NCI-H187 treated with DMSO at 0.1 percent for 48 hours (cell line): ENCODE data around the gene USH1C.

Experiments used
- DNase-seq: peaks from one replicate; lab custom pipeline; 2025; lab: John Stamatoyannopoulos, UW

USH1C gene

DNA sequence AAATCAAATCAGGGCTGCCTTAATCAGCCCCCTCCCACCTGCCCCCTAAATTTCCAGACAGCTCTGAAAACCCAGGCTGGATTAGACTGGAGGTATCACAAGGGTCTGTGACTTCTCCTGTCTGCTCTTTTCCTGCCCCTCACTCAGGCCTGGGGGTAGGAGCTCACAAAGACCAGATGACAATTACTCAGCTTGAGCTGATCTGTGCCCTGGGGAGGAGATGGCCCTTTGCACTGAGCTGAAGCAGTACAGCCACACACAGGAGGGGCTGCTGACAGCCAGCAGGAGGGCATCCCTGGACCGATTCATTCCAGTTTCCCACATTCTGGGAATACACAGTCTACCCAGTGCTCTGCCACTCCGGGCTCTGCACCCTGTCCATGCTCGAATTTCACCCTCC, 71.7 kb downstream of the USH1C start:
- DNase-seq, result no peak

DNA sequence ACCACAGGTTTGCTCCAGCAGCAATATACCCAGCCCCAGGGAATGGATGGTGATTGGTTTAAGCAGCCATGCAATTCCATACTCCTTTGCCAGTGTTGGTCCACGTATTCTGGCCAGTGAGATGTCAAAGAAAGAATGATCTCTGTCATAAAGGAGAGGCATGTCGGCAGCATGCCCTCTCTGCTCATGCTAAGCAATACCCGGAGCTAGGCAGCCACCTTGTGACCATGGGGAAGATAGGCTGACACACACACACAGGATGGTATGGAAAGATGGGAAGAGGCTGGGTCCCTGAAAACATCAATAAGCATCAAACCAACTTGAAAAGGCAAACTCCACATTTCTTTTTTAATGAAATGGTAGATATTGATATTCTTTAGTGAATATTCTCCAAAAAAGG, 72.7 kb downstream of the USH1C start:
- no peak for DNase-seq

DNA sequence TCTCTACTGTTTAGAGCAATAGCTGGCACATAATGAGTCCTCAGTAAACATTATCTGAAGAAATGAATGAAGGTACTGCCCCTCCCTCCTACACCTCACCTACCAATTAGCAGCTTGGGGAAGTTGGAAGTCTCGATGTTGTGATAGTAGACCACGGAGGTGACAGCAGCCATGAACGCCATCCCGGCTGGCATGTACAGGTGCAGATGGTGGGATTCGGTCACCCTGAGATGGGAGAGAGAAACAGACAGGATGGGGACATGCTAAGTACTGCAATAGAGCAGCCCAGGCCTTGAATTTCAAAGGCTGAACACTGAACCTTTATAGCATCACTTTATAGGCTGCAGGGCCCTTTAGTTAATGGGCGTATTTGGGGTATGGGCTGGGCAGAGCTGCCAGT, 74.2 kb downstream of the USH1C start:
- DNase-seq, result no peak

DNA sequence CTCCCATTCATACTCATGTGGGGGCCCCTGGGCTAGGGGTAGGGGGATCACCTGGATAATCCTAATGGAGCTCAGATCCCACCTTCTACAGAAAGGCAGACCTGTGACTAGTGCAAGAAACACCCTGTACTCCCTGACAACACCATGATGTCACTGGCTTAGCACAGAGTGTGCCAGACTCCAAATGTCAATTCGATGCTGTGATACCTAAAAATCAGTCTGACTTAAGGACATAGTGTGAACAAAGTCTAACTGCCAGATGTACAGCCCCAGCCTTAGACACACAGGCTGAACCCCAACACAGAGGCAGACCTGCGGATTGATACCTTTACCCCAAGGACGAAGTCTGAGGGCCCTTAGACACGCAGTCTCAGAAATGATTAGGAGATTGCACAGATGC, 76.1 kb downstream of the USH1C start:
- no peak for DNase-seq

DNA sequence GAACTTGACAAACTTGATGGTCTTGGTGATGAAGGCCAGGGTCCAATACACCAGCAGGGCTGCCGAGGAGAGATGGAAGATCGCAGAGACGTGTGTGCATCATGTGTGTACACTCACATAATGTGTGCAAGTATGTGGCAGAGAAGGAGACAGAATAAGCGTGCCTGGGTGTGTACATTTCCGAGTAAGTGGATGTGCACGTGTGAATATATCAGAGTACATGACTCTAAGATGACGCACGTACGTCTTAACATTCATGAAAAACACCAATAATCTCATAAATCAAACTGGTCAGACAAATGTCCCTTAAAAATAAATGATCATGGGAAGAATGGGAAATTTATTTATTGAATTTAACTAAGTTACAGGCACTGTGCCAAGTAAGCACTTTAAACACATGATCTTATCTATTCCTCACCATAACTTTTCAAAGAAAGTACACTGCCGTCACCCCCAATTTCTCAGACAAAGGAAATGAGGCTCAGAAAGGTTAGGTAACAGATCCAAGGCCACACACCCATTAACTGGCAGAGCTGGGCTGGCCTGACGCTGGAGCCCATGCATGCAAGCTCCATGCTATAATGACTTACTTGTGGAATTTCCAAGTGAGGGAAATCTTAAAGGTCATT, 80.6 kb downstream of the USH1C start:
- no peak for DNase-seq

DNA sequence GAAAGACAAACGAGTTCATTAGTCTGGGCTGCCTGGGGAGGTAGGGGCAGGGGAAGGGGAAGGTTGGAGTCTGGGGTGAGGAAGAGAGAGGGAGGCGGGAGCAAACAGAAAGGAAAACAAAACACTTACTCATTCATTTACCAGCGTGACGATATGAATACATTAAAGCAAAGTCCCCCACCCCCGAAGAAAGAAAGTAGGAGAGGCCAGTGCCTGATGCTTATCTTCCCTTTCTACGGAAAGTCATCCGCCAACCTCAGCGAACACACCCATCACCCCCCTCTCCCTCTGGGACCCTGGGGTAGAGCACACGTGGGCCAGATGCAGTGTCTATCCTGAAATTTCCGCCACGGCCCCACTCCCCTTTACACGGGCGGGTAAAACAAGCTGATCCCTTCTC, 81.3 kb downstream of the USH1C start:
- DNase-seq, result no peak

DNA sequence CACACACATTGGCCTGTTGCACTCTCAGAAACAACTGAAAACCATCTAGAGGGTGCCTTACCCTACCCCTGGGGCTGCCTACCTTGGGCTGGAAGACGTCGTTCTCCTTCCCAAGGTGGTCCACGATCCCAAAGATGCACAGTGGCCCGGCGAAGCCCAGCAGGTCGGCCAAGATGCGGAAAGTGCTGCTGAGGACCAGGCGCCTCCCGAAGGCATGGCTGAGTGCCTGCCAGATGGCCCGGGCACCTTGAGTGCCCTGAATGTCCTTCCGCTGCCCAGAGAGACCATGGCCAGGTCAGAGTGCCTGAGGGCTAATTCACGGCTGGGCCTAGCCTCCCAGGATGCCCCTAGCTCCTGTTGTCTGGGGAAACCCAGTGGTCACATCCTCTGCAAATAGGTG, 83.8 kb downstream of the USH1C start:
- no peak for DNase-seq

DNA sequence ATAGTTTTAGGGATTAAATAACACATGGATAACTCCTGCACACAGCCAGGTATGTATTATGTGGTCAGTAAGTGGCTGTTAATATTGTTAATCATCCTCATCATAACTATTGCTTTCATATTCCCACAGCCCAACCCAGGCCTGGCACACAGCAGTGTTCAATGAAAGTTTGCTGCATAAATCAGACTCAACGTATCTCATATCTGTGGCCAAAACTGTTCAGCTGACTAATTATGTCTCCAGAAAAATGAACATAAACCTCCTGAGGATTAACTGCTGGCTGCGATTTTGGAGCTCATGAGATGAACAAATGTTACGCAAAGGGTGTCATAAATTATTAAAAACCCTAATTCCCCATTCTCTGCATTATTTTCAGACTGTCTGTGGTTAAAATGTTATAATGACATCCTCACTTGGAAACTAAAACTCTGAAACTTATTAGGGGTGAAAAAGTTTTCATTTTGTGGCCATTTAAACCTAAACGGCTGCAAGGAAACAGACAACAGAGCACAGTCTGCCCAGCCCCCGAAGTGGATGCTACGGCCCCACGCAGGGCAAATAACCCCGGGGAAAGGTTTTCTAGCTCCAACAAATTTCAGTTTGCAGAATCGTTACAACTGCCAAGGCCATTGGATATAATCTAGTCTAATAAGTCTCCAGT, 84.8 kb downstream of the USH1C start:
- DNase-seq, result no peak

DNA sequence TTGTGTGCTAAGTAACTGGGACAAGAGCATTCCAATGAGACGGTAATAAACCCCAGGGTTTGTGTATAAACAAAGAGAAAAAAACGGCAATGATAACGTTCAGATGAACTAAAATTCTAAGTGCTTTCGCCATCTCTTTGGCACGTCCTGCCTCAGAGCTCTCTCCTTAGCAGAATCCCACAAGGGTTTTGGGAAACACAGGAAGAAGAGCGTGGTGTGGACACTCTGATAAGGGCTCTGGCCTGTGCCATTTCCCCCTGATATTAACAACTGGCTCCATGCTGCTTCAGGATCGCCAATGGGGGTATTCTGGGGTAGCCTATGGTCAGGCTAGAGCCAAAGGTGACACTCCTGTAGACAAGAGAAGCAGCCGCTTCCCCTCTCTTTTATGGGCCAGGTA, 85.9 kb downstream of the USH1C start:
- no peak for DNase-seq

DNA sequence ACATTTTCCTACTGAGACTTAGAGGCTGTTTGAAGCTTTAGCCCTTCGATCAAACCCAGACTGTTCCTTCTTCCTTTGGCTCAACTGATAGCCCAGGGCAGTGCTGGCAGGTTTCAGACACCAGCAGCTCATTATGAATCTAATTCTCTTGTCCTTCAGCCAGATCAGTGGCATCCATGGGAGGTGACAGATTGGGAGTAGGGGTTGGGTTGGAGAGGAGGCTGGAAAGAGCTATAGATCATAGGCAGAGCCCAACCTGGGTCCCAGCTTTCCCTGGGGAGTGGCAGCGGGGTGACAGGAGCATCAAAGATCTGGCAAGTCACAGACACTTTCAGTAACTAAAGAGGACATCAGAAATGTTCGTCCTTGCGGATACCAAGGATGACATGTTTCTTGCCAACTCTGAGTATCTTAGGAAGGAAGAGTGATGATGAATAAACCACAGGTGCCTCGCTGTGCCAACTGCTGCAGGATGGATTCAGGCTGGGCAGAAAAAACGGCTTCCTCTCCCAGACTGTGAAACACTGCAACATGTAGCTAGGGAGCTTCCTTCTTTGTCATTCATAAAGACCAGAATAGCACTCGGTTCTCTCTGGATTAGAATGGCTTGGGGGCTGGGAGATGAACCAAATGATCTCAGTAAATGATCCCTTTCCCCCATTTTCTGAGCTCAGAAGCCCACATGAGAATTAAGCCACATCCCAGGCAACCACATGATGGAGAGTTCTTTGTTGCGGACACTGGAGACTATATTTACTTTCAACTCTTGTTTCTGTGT, 86.6 kb downstream of the USH1C start:
- DNase-seq, result no peak

DNA sequence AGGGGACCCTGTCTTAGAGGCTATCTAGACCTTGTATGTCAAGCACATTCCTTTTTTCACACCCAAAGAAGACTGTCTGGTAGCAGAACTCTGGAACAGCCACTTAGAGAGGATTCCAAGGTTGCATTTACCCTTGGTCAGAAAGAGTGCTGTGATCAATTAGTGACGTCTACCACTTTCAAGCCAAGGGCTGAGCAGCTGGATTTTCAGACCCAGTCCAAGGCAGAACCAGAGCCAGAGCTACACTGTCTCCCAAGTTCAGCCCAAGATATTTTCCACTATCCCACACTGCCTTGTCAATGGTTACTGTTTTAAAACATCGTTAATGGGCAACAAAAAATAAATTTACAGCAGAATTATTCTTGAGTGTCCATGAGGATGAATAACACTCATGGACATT, 91.5 kb downstream of the USH1C start:
- DNase-seq, result no peak

DNA sequence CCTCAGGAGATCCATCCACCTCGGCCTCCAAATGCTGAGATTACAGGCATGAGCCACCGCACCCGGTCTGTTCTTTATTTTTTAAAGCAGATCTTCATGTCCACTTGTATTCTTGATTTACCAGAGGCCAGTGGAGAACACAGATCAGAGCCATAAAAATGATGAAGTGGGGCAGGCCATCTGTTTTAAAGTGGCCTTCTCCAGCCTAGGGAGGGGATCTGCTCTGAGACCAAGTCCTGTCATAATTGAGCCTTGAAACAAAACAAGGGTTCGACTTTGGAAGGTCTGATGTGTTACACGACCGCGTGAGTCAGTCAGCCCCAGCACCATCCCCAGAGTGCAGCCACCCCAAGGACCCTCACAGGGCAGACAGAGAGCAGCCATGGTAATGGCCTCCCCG, 95.1 kb downstream of the USH1C start:
- no peak for DNase-seq

DNA sequence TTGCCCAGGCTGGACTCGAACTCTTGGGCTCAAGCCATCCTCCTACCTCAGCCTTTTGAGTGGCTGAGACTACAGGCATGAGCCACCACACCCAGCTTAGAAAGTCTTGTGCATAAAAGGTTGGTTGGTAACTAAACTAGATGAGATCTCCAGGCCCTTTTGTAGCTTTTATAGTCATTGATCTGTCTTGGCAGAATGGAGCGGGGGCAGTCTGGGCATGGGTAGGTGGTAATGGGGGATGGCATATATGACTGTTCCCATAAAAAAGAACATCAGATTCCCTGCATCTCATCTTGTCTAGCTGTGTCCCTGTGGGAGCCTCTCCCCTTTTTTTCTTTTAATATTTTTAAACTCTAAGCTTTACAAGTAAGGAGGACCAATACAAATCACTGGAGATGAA, 97.7 kb downstream of the USH1C start:
- no peak for DNase-seq

DNA sequence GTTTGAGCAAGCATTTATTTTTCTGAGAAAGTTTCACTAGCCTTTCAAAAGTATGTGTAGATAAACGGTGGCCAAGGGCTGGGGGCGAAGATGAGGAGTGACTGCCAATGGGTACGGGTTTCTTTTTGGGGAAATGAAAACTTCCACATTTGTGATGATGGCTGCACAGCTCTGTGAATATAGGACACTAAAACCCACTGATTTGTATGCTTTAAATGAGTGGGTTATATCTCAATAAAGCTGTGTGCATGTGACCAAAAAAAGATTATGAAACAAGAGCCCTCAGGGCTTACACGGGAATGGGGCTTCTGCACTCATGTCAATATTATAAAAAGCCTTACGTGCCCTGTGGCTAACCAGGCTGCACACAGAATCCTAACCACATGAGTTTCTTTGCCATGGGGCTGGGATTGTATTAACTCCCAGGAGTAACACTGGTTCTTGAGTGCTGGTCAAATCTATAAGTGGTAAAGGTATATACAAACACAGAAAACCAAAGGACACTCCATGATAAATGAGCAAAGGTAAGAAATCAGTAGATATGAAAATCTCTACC, 98.9 kb downstream of the USH1C start:
- no peak for DNase-seq

DNA sequence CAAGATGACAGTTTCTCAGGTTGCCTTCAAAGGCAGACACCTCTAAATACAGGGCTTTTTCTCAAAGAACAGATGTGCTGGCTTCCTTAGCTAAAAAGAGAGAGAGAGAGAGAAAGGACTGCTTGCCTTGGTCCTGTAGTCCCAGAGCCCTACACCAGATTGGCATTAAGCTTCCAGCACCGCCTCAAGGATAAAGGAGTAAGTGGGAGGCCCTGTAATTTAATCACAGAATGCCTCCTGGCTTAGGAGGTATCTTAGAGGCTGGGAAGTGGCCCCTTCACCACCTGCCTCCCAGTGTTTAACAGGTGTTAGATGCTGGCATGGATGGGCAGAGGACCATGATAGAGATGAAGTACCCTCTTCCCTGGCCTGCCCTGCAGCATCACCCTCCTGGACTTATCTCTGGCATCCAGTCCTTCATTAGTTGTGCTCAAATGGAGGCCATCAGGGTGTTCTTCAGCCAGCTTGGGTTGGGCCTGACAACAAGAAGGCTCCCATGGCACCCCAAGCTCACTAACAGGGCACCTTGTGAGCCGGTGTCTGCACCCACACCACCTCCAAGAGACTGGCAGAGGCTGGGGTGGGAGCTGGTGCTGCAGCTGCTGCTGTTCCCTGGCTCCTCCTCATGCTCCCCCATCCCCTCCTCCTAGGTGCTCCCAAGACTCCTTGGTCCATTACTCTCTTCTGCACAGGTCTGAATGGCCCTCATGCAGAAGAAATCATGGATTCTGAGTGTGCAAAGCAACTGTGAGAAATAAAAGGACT, 100.1 kb downstream of the USH1C start:
- no peak for DNase-seq
